ENCODE data around the gene PLA2G4E. TPM values are rescaled to one million over a fixed set of nuclear protein-coding genes. Genes with fewer than 3 reads are reported as not detected.

The PLA2G4E gene
- total RNA-seq, 1 donor from 2014 or later, result not detected

DNA sequence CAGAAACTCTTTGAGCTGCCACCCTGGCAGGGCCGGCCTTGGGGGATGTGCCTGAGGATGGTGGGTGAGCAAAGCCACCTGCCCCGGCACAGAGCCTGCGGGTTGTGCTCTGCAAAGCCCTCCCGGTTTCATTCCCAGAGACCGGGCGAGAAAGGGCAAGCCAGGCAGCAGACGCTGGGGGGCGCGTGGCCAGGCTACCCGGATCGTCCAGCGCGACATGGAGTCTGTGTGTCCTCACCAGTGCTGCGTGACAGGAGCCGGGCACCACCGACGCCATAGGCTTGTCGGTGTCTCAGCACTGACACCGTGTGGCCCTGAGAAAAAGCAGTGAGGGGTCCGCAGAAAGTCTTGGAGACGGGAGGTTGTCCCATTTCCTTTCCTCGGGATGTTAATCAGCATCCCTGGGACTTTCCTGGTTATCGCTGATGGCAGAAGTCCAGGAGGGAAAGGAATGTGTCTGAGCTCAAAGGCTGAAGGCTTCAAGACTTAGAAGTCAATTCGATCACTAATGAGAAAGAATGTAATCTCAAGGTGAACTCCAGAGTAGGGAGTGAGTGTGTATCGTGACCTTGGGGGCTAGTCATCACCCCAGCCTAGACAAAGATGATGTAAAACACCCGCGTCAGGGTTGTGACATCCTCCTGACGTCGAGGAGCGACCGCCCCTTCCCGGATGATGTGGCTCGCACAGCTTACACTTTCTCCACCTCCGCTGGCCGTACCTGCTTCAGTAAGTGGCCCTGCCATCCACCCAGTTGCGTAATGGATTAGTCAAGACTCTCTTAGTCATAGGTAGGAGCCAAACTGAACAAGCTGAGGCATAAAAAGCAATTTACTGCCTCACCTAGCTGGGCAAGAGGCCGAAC, 36.3 kb upstream of the PLA2G4E start:
- ATAC-seq (peak; percentile 65), DNase-seq (ENCODE audit: low spot score) (peak; percentile 68)

DNA sequence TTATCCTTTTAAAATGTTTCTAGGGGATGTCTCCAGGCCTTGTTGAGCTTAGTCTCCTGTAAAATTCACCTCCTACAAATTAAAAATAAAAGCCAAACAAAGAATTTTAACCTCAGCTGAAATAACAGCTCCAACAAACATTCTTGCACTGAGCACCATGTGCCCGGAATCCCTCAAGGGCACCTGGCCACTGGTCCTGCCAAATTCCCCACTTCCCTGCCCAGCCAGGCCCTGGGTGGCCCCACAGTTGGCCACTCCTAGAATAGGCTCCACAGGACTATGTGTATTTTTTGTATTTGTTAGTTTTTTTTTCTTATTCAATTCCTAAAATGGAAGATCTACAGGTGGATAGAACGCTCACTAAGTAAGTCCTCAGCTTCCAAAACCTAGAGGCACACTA, 33.1 kb upstream of the PLA2G4E start:
- DNase-seq (ENCODE audit: low spot score) (peak; percentile 24), ATAC-seq (peak; percentile 43)

DNA sequence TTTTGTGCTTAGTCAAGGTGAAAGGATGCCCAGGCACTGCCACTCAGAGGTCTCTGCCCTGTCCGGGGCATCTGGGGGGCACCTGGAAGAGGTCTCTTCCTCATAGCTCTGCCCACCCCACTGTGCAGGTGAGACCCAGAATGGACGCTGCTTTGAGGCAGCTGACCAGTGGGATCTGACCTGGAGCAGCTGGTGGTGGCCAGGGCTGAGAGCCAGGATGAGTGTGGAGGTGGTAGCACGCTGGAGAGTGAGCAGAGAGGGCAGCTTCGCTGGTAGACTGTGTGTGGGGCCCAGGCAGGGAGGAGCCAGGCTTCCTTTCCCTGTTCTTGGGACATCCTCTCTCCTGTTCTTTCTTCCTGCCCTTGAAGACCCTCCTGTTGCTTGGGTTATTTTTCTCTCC, 32.2 kb upstream of the PLA2G4E start:
- ATAC-seq (no peak), DNase-seq (ENCODE audit: low spot score) (peak; percentile 21)

DNA sequence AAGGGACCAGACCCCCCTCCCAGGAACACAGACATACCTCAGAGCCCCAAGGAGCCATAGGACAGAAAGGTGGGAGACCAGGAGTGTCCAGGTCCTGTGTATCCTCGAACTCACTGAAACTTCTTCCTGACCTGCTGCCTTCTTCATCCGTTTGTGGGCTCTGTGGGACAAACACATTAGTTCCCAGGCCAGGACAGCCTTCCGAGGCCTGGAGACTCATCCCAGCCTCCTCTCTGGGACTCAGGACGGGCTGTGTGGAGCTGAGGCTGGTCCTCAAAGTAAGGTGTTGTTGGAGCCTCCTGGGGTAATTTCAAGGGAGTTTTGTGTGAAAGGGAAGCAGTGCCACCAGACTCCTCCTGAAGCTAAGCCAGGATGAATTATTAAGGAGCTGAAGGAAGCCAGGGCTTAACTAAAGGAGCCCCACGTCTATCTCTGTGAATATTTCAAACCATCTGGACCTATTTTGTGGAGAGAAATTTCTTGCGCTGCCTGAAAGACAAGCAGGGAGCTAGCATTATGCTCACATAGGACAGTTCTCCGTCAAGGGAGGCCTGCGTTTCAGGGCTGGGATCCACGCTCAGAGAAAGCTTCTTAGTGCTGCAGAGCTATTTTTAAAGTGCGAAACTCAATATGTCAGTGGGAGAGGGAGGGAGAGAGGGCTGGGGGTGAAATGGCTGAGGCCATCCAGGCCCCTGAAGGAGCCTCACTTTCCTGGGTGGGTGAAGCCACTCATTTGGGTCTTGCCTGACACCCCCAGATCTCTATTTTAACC, 29.8 kb upstream of the PLA2G4E start:
- ATAC-seq, result no peak

DNA sequence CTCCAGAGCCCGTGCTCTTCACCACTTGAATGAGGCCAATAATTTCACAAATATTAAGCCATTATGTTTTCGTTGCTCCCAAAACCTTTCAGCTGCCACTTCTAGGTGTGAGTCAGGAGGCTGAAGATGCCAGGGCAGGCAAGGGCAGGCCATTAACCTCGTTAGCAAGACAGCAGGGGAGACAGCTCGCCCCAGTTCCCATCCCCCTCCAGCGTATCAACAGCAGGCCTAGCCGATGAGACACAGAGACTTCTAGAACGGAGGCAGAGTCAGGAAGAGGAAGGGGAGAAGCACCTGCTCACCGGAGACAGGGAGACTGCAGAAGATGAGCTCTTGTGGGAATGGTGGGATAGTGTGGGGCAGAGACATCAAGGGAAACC, 28.0 kb upstream of the PLA2G4E start:
- DNase-seq (ENCODE audit: low spot score) (peak; percentile 30), ATAC-seq (no peak)

More for the DNA sequence above, 29.8 kb upstream of the PLA2G4E start:
- no peak for DNase-seq (ENCODE audit: low spot score)

DNA sequence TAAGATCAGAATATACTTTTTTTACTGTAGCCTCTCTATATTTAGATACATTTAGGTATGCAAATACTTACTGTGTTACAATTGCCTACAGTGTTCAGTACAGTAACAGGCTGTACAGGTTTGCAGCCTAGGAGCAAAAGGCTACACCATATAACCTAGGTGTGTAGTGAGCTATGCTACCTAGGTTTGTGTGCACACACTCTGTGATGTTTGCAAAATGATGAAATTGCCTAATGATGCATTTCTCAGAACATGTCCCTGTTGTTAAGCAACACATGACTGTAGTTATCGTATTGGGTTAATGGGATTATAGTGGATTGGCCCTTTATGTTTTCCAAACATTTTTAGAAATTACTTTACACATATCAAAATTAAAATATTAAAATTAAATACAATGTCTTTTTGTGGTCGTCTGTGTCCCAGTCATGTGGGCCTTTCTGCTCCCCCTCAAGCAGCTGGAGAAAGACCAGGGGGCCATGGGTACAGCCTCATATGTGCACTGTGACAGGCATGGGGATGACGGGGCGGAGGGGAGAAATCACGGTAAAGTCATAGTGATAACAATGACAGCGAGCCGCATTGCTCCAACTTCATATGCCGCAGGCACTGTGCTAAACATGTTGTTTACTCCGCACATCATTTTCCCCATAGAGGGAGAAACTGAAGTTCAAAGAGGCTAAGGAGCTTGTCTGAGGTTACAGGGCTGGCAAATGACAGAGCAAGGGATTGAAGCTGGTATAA, 27.4 kb upstream of the PLA2G4E start:
- peak; percentile 7 for DNase-seq (ENCODE audit: low spot score)
- ATAC-seq, result no peak

- ATAC-seq, result no peak
Observed at GRCh38 chr15:42046597-42046996, 25.8 kb upstream of the PLA2G4E start.

DNA sequence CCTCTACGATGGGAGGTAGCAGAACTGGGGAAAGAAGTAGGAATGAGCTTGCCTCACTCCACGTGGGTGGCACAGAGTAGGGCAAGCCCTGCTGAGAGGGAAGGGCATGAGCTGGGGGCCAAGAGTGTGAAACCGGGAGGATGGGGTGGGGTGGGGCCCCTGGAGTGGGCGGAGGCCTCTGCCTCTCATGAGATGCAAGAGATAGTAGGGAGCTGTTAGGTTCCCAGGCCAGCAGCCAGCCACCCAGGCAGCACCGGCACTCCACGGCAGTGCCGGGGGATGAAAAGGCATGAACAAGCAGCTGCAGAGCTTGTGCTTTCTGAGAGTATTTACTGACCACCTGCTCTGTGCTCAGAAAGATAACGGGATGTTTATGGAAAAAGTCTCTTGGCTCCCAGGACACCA, 24.4 kb upstream of the PLA2G4E start:
- ATAC-seq (no peak), DNase-seq (ENCODE audit: low spot score) (peak; percentile 33)

More at GRCh38 chr15:42046597-42046996, 25.8 kb upstream of the PLA2G4E start:
- peak; percentile 6 for DNase-seq (ENCODE audit: low spot score)

GRCh38 chr15:42042602-42043400, 22.0 kb upstream of the PLA2G4E start:
- DNase-seq (ENCODE audit: low spot score) (peak; percentile 21), ATAC-seq (no peak)

DNA sequence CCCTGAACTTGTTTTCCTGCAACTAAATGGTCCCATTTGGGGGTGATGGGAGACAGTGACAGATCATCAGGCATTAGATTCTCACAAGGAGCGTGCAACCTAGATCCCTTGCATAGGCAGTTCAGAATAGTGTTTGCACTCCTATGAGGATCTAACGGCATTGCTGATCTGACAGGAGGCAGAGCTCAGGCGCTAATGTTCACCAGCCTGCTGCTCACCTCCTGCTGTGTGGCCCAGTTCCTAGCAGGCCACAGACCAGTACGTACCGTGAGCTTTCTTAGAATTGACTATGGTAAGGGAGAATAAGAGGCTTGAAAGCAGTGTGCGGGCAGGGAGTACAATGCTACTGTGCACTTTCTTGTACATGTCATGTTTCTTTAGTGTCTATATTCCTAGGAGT, 17.6 kb upstream of the PLA2G4E start:
- DNase-seq (ENCODE audit: low spot score), result no peak
- no peak for ATAC-seq

- peak; percentile 37 for ATAC-seq
- DNase-seq (ENCODE audit: low spot score), result peak; percentile 55
Observed at GRCh38 chr15:42037656-42038055, 16.8 kb upstream of the PLA2G4E start.

GRCh38 chr15:42036966-42037365, 16.1 kb upstream of the PLA2G4E start:
- DNase-seq (ENCODE audit: low spot score) (no peak), ATAC-seq (no peak)

- ATAC-seq (no peak), DNase-seq (ENCODE audit: low spot score) (no peak)
Observed at GRCh38 chr15:42036112-42036905, 15.5 kb upstream of the PLA2G4E start.

DNA sequence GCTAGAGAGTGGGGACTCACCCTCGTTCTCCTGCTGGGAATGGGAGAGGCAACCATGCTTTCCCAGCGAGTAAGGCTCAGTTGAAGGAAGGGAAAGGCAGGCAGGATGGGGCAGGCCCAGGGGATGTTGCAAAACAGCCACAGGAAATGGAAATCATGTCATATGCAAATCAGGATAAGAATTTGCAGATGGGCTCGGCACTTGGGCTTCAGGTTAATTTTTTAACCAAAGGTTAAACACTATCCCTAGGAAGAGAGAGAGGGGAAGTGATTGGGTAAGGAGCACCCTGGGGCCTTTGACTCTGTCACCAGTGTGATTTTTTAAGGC, 14.6 kb upstream of the PLA2G4E start:
- no peak for DNase-seq (ENCODE audit: low spot score)

GRCh38 chr15:42034628-42035434, 14.0 kb upstream of the PLA2G4E start:
- ATAC-seq (no peak), DNase-seq (ENCODE audit: low spot score) (no peak)

More for the DNA sequence above, 14.6 kb upstream of the PLA2G4E start:
- ATAC-seq, result peak; percentile 64

- ATAC-seq, result no peak
- DNase-seq (ENCODE audit: low spot score), result no peak
Observed at GRCh38 chr15:42033214-42033873, 12.5 kb upstream of the PLA2G4E start.

GRCh38 chr15:42032376-42033213, 11.8 kb upstream of the PLA2G4E start:
- DNase-seq (ENCODE audit: low spot score) (no peak), ATAC-seq (no peak)

All from left lobe of liver (tissue), 2 donors.